ENCODE results near the gene PMM2. TPM values are rescaled to one million over a fixed set of nuclear protein-coding genes. Genes with fewer than 3 reads are reported as not detected.
"Not testable (repeated sequence)": the region's sequence is repeated elsewhere in the genome, so short reads cannot be mapped to it uniquely, and the experiment has no call there.

The PMM2 gene
- total RNA-seq, 4 donors from 2014 or later, result 26.2 to 114 (median 58.5) TPM

DNA sequence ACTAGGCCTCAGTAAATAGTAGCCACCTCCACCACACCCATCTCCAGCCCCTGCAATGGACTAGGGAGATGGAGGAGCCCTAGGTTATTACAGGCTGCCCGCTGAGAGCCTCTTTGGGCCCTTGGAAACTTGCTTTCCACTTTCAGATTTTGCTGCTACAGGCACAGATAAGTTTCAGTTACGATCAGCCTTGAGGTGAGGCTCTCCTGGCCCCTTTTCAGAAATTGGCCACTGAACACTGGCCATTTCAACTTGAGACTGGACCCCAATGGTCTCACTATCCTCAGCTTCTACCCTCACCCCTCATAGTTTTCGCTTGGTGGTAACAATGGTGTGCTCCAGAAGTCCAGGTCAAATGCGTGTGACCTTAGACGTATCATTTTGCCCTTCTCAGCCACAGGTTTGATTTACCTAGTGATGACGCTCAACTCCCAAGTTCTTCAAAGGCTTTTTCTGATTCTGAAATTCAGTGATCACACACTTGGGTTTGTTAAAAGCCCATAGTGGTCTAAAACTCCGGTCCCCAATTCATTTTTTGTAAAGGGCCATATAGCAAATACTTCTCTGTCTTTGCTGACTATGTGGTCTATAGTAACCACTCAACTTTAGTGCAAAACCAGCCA lies 1.0 kb downstream of the PMM2 start:
- peak overlapping the region; percentile 72 to 91 (median 84) for H3K4me3 ChIP-seq
- WGBS, 2 donors (ENCODE audit: low coverage in 1 of 2), result 49% methylated on average over 7 of the region's 7 CpGs; no CpG with 5 or more reads in 1 of the 2 donors
- intact Hi-C loops (cut with DNase I; ENCODE audit: low total_unique reads) (loop anchor here (5.0 kb wide), 1 partner anchor 74 kb away; no protein-coding TSS in a partner anchor), in situ Hi-C loops (cut with MboI; ENCODE audit: low pct_ligation_motif_present in 1 of 4, low pct_unique_long_range_greater_than_20kb in 1 of 4, low sequenced_read_pairs in 3 of 4) (loop anchor here in 2 of 4 donors (10.0 to 25.0 kb wide), 2 partner anchors 124 to 236 kb away; partner anchors contain the start of gene ABAT (in 1 of the 2))
- H3K27ac ChIP-seq, result peak overlapping the region; percentile 86 to 92 (median 90)
- H3K36me3 ChIP-seq, result peaks cover 0 to 18% (median 9%) of the 10 kb centered on the region in 4 donors
- H3K9me3 ChIP-seq, result no peaks in the 10 kb centered on the region
- peaks cover 21 to 47% (median 42%) of the 10 kb centered on the region in 4 donors for H3K4me1 ChIP-seq
- H3K27me3 ChIP-seq, result no peaks in the 10 kb centered on the region
- TF ChIP-seq POLR2A (IDR thresholded peaks at IDR 0.05), result no peak
- no peak for TF ChIP-seq CTCF (IDR thresholded peaks at IDR 0.05)
- TF ChIP-seq EP300 (IDR thresholded peaks at IDR 0.05; ENCODE audit: low read depth), result no peak
- TF ChIP-seq POLR2AphosphoS5 (IDR thresholded peaks at IDR 0.05), result no peak
- no peak for DNase-seq

- intact Hi-C loops (cut with DNase I; ENCODE audit: low total_unique reads), result no loop called here
Measured at GRCh38 chr16:8801701-8802100, 4.1 kb downstream of the PMM2 start.

GRCh38 chr16:8803733-8804132 lies 6.1 kb downstream of the PMM2 start:
- intact Hi-C loops (cut with DNase I; ENCODE audit: low total_unique reads); DNase-seq; H3K27ac ChIP-seq; H3K9me3 ChIP-seq; H3K27me3 ChIP-seq; H3K4me3 ChIP-seq: not testable (repeated sequence)
- 82 to 89% methylated on average over 5 to 12 of the region's 12 CpGs for WGBS, 2 donors (ENCODE audit: low coverage in 1 of 2)
- in situ Hi-C loops (cut with MboI; ENCODE audit: low pct_ligation_motif_present in 1 of 4, low pct_unique_long_range_greater_than_20kb in 1 of 4, low sequenced_read_pairs in 3 of 4), result loop anchor here in 1 of 4 donors (10.0 kb wide), 1 partner anchor 71 kb away; no protein-coding TSS in a partner anchor
- Histone ChIP-seq H3K4me1 (peaks cover 14 to 30% (median 27%) of the 10 kb centered on the region in 4 donors), H3K36me3 (peaks cover 0 to 67% (median 32%) of the 10 kb centered on the region in 4 donors)

More at GRCh38 chr16:8801701-8802100, 4.1 kb downstream of the PMM2 start:
- no peak for TF ChIP-seq CTCF (IDR thresholded peaks at IDR 0.05)
- no peak for TF ChIP-seq POLR2A (IDR thresholded peaks at IDR 0.05)
- 56 to 63% methylated on average over 3 to 4 of the region's 4 CpGs for WGBS, 2 donors (ENCODE audit: low coverage in 1 of 2)
- Histone ChIP-seq H3K9me3 (no peaks in the 10 kb centered on the region), H3K4me3 (no peak overlapping the region), H3K36me3 (peaks cover 0 to 47% (median 23%) of the 10 kb centered on the region in 4 donors), H3K27ac (peak overlapping the region; percentile 0 to 28 (median 17)), H3K4me1 (peaks cover 16 to 40% (median 36%) of the 10 kb centered on the region in 4 donors), H3K27me3 (no peaks in the 10 kb centered on the region)
- DNase-seq, result no peak
- in situ Hi-C loops (cut with MboI; ENCODE audit: low pct_ligation_motif_present in 1 of 4, low pct_unique_long_range_greater_than_20kb in 1 of 4, low sequenced_read_pairs in 3 of 4), result loop anchor here in 1 of 4 donors (10.0 kb wide), 1 partner anchor 73 kb away; no protein-coding TSS in a partner anchor

GRCh38 chr16:8804313-8804712 lies 6.7 kb downstream of the PMM2 start:
- in situ Hi-C loops (cut with MboI; ENCODE audit: low pct_ligation_motif_present in 1 of 4, low pct_unique_long_range_greater_than_20kb in 1 of 4, low sequenced_read_pairs in 3 of 4), result loop anchor here in 1 of 4 donors (10.0 kb wide), 1 partner anchor 70 kb away; no protein-coding TSS in a partner anchor
- WGBS, 2 donors (ENCODE audit: low coverage in 1 of 2), result 80 to 86% methylated on average over 4 to 6 of the region's 6 CpGs
- no peak for DNase-seq
- H3K4me1 ChIP-seq, result peaks cover 14 to 24% (median 21%) of the 10 kb centered on the region in 4 donors
- H3K27me3 ChIP-seq, result no peaks in the 10 kb centered on the region
- intact Hi-C loops (cut with DNase I; ENCODE audit: low total_unique reads), result no loop called here
- no peak overlapping the region for H3K4me3 ChIP-seq
- H3K27ac ChIP-seq, result no peak overlapping the region
- H3K9me3 ChIP-seq, result no peaks in the 10 kb centered on the region
- TF ChIP-seq POLR2AphosphoS5 (IDR thresholded peaks at IDR 0.05) (no peak), EP300 (IDR thresholded peaks at IDR 0.05; ENCODE audit: low read depth) (no peak), POLR2A (IDR thresholded peaks at IDR 0.05) (no peak)
- peaks cover 0 to 73% (median 35%) of the 10 kb centered on the region in 4 donors for H3K36me3 ChIP-seq

GRCh38 chr16:8806272-8806983 lies 8.8 kb downstream of the PMM2 start:
- TF ChIP-seq CTCF (IDR thresholded peaks at IDR 0.05) (no peak), POLR2AphosphoS5 (IDR thresholded peaks at IDR 0.05) (no peak), POLR2A (IDR thresholded peaks at IDR 0.05) (no peak), EP300 (IDR thresholded peaks at IDR 0.05; ENCODE audit: low read depth) (no peak)
- Histone ChIP-seq H3K27ac (no peak overlapping the region), H3K36me3 (peaks cover 0 to 93% (median 43%) of the 10 kb centered on the region in 4 donors), H3K4me3 (no peak overlapping the region), H3K4me1 (peaks cover 0 to 6% (median 2%) of the 10 kb centered on the region in 4 donors), H3K9me3 (no peaks in the 10 kb centered on the region), H3K27me3 (no peaks in the 10 kb centered on the region)
- in situ Hi-C loops (cut with MboI; ENCODE audit: low pct_ligation_motif_present in 1 of 4, low pct_unique_long_range_greater_than_20kb in 1 of 4, low sequenced_read_pairs in 3 of 4), result loop anchor here in 1 of 4 donors (10.0 kb wide), 1 partner anchor 68 kb away; no protein-coding TSS in a partner anchor
- WGBS, 2 donors (ENCODE audit: low coverage in 1 of 2), result 92 to 94% methylated on average over 13 of the region's 13 CpGs
- DNase-seq, result no peak
- intact Hi-C loops (cut with DNase I; ENCODE audit: low total_unique reads), result no loop called here

Measured in transverse colon (tissue), 4 donors.